HEK293T (cell line): ENCODE results near the gene LRRC4C.

Experiments used
- CTBP1 ChIP-seq: fragments of 450-650 bp; IDR thresholded peaks from 2 replicates; pipeline ENCODE4 v1.6.1; 2016; ENCODE audit warnings: borderline replicate concordance
- FOXK2 ChIP-seq: fragments of 450-650 bp; IDR thresholded peaks from 2 replicates; pipeline ENCODE4 v1.6.1; 2016; ENCODE audit warnings: mild to moderate bottlenecking
- FOXM1 ChIP-seq: fragments of 450-650 bp; IDR thresholded peaks from 2 replicates; pipeline ENCODE4 v1.6.1; 2017; ENCODE audit warnings: mild to moderate bottlenecking, borderline replicate concordance
- HDGF ChIP-seq: fragments of 450-650 bp; IDR thresholded peaks from 2 replicates; pipeline ENCODE4 v1.6.1; 2017; ENCODE audit warnings: antibody characterized with exemption, borderline replicate concordance
- L3MBTL2 ChIP-seq: fragments of 450-650 bp; conservative IDR thresholded peaks from 2 replicates; pipeline ENCODE4 v1.6.1; 2016; ENCODE audit warnings: mild to moderate bottlenecking
- NFRKB ChIP-seq: fragments of 450-650 bp; IDR thresholded peaks from 2 replicates; pipeline ENCODE4 v1.6.1; 2016; ENCODE audit warnings: mild to moderate bottlenecking, moderate library complexity
- SUZ12 ChIP-seq: fragments of 450-650 bp; IDR thresholded peaks from 2 replicates; pipeline ENCODE4 v1.6.1; 2016; ENCODE audit warnings: mild to moderate bottlenecking

DNA sequence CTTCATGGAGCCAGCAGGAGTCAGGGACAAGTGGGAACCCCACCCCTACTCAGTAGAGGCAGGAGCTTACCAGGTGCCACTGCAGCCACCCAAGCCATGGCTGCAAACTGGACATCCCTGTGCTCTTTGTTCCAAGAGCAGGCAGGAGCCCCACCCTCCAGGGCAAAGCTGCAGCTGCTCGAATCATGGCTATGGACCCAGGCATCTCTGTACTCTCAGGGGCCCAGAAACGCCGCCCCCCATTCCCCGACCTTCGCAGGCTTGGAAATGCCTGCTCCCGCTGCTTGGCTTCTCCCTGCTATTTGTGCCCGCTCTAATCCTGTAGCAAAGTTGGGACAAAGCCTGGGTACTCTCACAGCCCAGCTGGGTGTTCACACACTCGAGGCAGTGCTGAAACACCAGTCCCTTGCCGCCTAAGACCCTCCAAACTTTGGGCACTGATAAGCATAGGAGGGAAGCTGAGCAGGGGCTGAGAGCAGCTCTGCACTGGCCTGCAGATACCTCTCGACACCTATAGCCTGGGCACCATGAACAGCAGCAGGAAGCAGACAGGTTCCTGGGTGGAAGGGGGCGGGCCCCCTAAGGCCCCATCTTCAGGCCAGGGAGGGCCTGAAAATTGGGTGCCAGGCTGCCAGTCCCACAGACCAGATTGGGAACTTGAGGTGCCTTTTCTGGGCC lies 402.4 kb downstream of the LRRC4C start:
- TF ChIP-seq HDGF (no peak), FOXK2 (no peak), L3MBTL2 (no peak), FOXM1 (no peak), SUZ12 (no peak), NFRKB (no peak), CTBP1 (no peak)
